GM12874 (cell line): ENCODE data around the gene TXNDC17.

ENCODE experiments used
- TF ChIP-seq, protein P1 (sequence below): IDR thresholded peaks from 2 replicates; pipeline ENCODE4 v1.5.1; 2011; ENCODE audit warnings: low read depth, mild to moderate bottlenecking, control low read depth, low read length, moderate library complexity; ENCODE audit not compliant: insufficient read depth

TXNDC17 gene

DNA sequence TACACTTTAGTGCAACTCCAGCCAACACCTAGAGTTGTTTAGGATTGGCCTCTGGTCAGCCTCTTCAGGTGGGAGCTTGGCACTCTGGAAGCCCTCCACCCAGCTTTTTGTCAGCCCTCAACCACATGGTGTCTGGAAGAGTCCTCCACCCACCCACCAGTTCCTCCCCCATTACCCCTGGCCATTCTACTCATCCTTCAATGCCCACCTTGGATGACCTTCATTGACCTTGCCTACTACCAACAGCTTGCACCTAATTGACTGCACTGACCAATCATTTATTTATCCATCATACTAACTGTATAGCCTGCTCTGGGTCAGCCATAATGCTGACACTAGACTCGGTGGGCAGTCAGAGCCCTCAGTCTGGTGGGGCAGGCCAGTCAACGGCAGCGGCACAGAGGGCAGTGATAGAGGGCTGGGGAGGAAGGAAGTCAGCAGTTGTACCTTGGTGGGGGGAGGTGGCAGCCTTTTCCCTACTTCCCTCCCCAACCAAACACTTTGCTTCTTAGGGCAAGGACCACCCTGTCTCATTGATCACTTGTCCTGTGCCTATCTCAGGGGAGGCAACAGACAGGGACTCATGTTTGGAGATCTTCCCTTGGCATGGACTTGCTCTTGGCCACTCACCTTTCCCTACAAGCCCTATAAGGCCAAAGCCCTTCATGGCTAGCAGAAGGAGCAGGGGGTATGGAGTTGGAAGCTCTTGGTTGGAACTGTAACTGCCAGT is 43.0 kb downstream of the TXNDC17 start:
- TF ChIP-seq, protein P1, sequence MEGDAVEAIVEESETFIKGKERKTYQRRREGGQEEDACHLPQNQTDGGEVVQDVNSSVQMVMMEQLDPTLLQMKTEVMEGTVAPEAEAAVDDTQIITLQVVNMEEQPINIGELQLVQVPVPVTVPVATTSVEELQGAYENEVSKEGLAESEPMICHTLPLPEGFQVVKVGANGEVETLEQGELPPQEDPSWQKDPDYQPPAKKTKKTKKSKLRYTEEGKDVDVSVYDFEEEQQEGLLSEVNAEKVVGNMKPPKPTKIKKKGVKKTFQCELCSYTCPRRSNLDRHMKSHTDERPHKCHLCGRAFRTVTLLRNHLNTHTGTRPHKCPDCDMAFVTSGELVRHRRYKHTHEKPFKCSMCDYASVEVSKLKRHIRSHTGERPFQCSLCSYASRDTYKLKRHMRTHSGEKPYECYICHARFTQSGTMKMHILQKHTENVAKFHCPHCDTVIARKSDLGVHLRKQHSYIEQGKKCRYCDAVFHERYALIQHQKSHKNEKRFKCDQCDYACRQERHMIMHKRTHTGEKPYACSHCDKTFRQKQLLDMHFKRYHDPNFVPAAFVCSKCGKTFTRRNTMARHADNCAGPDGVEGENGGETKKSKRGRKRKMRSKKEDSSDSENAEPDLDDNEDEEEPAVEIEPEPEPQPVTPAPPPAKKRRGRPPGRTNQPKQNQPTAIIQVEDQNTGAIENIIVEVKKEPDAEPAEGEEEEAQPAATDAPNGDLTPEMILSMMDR, result no peak

DNA sequence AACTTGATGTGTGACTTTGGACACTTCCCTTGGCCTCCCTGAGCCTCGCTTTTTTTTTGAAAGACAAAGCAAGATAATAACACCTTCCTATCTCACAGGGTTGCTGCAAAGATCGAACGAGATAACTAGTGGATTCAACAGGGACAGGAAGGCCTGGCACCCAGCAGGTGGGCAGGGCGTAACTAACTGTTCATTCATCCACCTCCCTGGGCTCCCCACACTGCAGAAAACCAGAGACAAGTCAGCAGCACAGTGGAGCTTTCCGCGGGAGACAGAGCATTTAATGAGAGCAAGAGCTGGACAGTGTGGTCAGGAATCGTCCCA is 43.6 kb downstream of the TXNDC17 start:
- TF ChIP-seq, protein P1, result no peak

DNA sequence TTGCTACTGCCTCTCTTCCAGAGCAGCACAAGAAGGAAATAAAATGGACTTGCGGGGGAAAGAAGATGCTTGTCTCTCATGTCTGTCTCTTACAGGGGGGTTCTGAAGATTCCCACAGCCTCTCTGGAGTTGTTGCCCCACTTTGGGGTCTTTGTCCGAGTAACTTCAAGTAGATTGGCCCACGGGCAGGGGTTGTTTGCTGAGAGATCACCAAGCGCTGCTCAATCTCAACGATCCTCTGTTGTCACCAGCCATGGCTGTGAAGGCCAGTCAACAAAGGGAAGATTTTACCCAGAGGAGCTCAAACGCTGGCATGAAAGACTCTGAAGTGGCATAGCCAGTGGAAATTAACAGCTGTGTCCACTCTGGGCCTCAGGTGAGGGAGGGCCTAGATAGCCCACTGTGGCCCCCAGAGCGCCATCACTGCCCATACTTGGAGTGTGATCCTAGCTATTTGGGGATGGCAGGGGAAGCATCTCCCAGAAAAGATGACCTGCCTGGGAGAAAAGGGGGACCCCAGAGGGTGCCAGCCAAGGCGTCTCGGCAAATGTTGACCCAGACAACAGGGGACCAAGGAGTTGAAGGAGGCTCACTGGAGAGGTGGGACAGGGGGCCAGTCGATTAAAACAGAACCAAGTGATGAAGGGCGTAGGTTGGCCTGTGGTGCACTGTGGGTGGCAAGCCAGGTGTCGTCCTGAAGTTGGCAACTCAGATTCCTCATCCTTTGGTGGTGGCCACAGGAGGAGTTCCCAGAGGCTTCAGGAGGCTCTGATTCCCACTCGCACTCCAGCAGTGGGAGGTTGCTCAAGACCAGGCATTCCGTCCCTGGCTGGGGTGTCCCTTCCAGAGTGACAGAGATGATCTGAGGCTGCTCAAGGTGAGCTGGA is 44.3 kb downstream of the TXNDC17 start:
- TF ChIP-seq, protein P1, result no peak

DNA sequence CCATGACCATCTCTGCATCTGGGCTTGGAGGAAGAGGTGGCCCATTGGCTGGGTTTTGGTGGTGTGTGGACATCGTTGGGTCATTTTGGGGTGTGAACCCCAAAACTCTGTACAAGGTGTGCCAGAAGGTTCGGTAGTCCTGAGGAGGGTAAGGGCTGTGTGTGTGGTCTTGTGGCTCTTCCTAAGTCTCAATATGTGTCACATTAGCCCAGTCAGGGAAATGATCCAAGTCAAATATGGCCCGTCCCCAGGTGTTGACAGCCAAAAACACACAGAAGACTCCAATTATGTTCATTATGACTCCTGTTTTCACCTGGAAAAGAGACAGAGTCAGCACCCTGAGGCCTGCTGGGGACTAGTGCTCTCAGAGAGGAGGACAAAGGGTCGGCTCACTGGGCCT is 45.2 kb downstream of the TXNDC17 start:
- TF ChIP-seq, protein P1, result no peak

DNA sequence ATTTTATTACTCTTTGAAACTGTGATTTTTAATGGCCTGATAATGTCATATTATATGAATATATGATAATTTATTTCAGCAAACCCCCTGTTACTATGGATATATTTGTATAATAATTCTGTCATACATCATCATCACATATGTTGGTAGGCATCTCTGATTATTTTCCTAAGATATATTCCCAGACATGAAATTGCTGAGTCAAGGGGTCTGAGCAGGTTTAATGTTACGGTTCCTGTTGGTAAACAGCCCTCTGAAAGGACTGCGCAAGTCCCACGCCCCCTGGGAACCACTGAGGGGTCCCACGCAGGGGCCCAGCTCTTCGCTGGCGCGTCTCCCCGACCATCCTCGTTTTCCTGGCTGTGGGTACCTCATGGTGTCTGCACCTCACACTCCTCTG is 48.1 kb downstream of the TXNDC17 start:
- TF ChIP-seq, protein P1, result no peak

DNA sequence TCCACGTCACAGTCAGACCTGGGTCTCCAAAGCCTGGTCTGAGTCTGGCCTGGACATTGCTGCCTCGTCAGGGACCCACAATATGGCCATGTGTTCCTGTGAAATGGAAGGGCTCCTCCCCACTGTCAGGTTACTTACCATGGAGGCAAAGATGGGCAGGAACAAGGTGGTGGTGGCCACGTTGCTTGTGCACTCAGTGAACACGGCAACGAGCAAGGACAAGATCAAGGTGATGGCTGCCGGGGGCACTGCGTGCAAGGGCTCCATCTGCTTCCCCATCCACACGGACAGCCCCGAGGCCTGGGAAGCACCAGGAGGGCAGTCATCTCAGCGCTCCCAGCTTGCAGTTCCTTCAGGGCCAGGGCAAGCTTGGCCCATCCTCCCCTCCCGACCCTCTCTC is 49.8 kb downstream of the TXNDC17 start:
- TF ChIP-seq, protein P1, result no peak

DNA sequence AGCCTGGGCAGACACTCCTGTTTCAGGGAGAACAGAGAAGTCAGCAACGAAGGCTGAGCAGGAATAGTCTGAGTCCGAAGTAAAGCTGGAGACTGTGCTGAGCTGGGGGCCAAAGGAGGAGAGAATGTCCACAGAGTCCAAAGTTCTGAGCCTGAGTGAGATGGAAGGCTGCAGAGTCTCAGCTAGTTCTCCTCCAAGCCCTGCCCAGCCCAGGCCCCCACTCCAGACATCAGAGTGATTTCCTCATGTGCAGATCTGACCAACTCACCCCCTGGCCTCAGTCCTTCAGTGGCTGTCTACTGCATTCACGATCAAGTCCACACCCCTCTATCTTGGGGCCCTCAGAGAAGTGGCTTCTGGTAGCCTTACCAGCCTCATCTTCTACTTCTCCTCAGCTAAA is 50.7 kb downstream of the TXNDC17 start:
- TF ChIP-seq, protein P1, result no peak
